KMS-11 (cell line): Measurements from ENCODE around the gene ICOS.

ENCODE experiments used
- H2AFZ ChIP-seq: fragments of 200-600 bp; sonication (generic); 2 replicates; pipeline ENCODE4 v1.6.1; 2016; ENCODE audit warnings: antibody characterized with exemption, mixed run types, low read depth
- H3K27ac ChIP-seq: fragments of 200-600 bp; sonication (generic); 2 replicates; pipeline ENCODE4 v1.6.1; 2016; ENCODE audit warnings: mild to moderate bottlenecking, mixed run types
- H3K27me3 ChIP-seq: fragments of 200-600 bp; sonication (generic); 2 replicates; pipeline ENCODE4 v1.6.1; 2017; ENCODE audit warnings: mild to moderate bottlenecking, low read depth, mixed run types, moderate library complexity; ENCODE audit not compliant: insufficient read depth
- H3K36me3 ChIP-seq: fragments of 200-600 bp; sonication (generic); 2 replicates; pipeline ENCODE4 v1.6.1; 2017; ENCODE audit warnings: mild to moderate bottlenecking, mixed run types; ENCODE audit not compliant: insufficient read depth
- H3K4me1 ChIP-seq: fragments of 200-600 bp; sonication (generic); 2 replicates; pipeline ENCODE4 v1.6.1; 2016; ENCODE audit warnings: mild to moderate bottlenecking, low read depth, mixed run types; ENCODE audit not compliant: poor library complexity, severe bottlenecking
- H3K4me2 ChIP-seq: fragments of 200-600 bp; sonication (generic); 2 replicates; pipeline ENCODE4 v1.7.0; 2016; ENCODE audit warnings: mild to moderate bottlenecking, mixed run types
- H3K4me3 ChIP-seq: fragments of 200-600 bp; sonication (generic); IDR thresholded peaks from 2 replicates; pipeline ENCODE4 v1.6.1; 2017; ENCODE audit warnings: low read depth, low read length, mixed read lengths; ENCODE audit not compliant: insufficient read depth
- H3K79me2 ChIP-seq: fragments of 200-600 bp; sonication (generic); 2 replicates; pipeline ENCODE4 v1.6.1; 2016; ENCODE audit warnings: low read depth, mixed run types; ENCODE audit not compliant: insufficient read depth
- H3K9ac ChIP-seq: fragments of 200-600 bp; sonication (generic); 2 replicates; pipeline ENCODE4 v1.6.1; 2016; ENCODE audit warnings: mild to moderate bottlenecking, mixed run types
- H4K20me1 ChIP-seq: fragments of 200-600 bp; sonication (generic); 2 replicates; pipeline ENCODE4 v1.6.1; 2016; ENCODE audit warnings: mild to moderate bottlenecking, mixed run types; ENCODE audit not compliant: insufficient read depth
- CTCF ChIP-seq: fragments of 200-600 bp; sonication (generic); conservative IDR thresholded peaks from 2 replicates; pipeline ENCODE4 v1.6.1; 2017; ENCODE audit warnings: low read depth, mild to moderate bottlenecking, antibody characterized with exemption, low read length, moderate library complexity, mixed read lengths

ICOS gene

GRCh38 chr2:203893840-203894239 is 42.7 kb upstream of the ICOS start:
- no peak for TF ChIP-seq CTCF
- H3K4me3 ChIP-seq = no peak overlapping the region
- no peaks in the 10 kb centered on the region for H3K79me2 ChIP-seq
- no peak overlapping the region; the same call in 1 of the 2 replicates for H3K4me2 ChIP-seq
- peaks cover 86% of the 10 kb centered on the region for H3K4me1 ChIP-seq
- H3K36me3 ChIP-seq = no peaks in the 10 kb centered on the region
- no peak overlapping the region for H3K27ac ChIP-seq
- H2AFZ ChIP-seq = no peak overlapping the region
- H3K9ac ChIP-seq = no peak overlapping the region
- no peaks in the 10 kb centered on the region for H4K20me1 ChIP-seq
- no peaks in the 10 kb centered on the region for H3K27me3 ChIP-seq

GRCh38 chr2:203894262-203894661 is 42.3 kb upstream of the ICOS start:
- H3K4me3 ChIP-seq = no peak overlapping the region
- no peaks in the 10 kb centered on the region for H3K27me3 ChIP-seq
- no peak overlapping the region for H3K4me2 ChIP-seq
- peaks cover 86% of the 10 kb centered on the region for H3K4me1 ChIP-seq
- H3K27ac ChIP-seq = no peak overlapping the region
- H2AFZ ChIP-seq = no peak overlapping the region
- no peaks in the 10 kb centered on the region for H4K20me1 ChIP-seq
- no peak for TF ChIP-seq CTCF
- no peaks in the 10 kb centered on the region for H3K36me3 ChIP-seq
- H3K9ac ChIP-seq = no peak overlapping the region
- no peaks in the 10 kb centered on the region for H3K79me2 ChIP-seq

GRCh38 chr2:203897544-203897943 is 39.0 kb upstream of the ICOS start:
- Histone ChIP-seq H3K36me3 (no peaks in the 10 kb centered on the region), H4K20me1 (no peaks in the 10 kb centered on the region), H3K27me3 (no peaks in the 10 kb centered on the region), H3K27ac (no peak overlapping the region; the same call in 1 of the 2 replicates), H3K9ac (no peak overlapping the region), H3K79me2 (no peaks in the 10 kb centered on the region), H3K4me2 (peak overlapping the region; percentile 86), H3K4me3 (no peak overlapping the region), H3K4me1 (peaks cover 55% of the 10 kb centered on the region), H2AFZ (no peak overlapping the region)
- TF ChIP-seq CTCF = no peak

- no peak overlapping the region for H3K4me3 ChIP-seq
- H3K4me2 ChIP-seq = no peak overlapping the region; the same call in 1 of the 2 replicates
- H3K9ac ChIP-seq = no peak overlapping the region
- H4K20me1 ChIP-seq = no peaks in the 10 kb centered on the region
- no peak for TF ChIP-seq CTCF
- no peaks in the 10 kb centered on the region for H3K27me3 ChIP-seq
- H3K79me2 ChIP-seq = no peaks in the 10 kb centered on the region
- H2AFZ ChIP-seq = no peak overlapping the region
- H3K4me1 ChIP-seq = peaks cover 45% of the 10 kb centered on the region
- H3K36me3 ChIP-seq = no peaks in the 10 kb centered on the region
- H3K27ac ChIP-seq = no peak overlapping the region
Measured at GRCh38 chr2:203898657-203899056, 37.9 kb upstream of the ICOS start.
